ES-I3 (cell line): ENCODE results near the gene NOC2L.
A peak's percentile ranks its signal among the peaks of the same experiment; 100 is the strongest.

ENCODE experiments used
- H3K36me3 ChIP-seq: 2 replicates; pipeline ENCODE4 v1.6.1; 2013; ENCODE audit warnings: mild to moderate bottlenecking, low read length, control low read depth, moderate library complexity; ENCODE audit not compliant: insufficient read depth
- H3K4me1 ChIP-seq: 2 replicates; pipeline ENCODE4 v1.6.1; 2013; ENCODE audit warnings: mild to moderate bottlenecking, control low read depth, low read length; ENCODE audit not compliant: insufficient read depth
- H3K9ac ChIP-seq: 2 replicates; pipeline ENCODE4 v1.6.1; 2013; ENCODE audit warnings: low read depth, mild to moderate bottlenecking, low read length, moderate library complexity
- H3K9me3 ChIP-seq: 2 replicates; pipeline ENCODE4 v1.6.1; 2013; ENCODE audit warnings: mild to moderate bottlenecking, low read length, moderate library complexity; ENCODE audit not compliant: control insufficient read depth, insufficient read depth

The NOC2L gene

GRCh38 chr1:963746-964525, 4.9 kb upstream of the NOC2L start:
- Histone ChIP-seq H3K4me1 (no peaks in the 10 kb centered on the region; the same call in 1 of the 2 replicates), H3K9me3 (no peaks in the 10 kb centered on the region), H3K36me3 (no peaks in the 10 kb centered on the region), H3K9ac (no peak overlapping the region)

GRCh38 chr1:963301-963651, 4.2 kb upstream of the NOC2L start:
- no peak overlapping the region for H3K9ac ChIP-seq
- H3K9me3 ChIP-seq = no peaks in the 10 kb centered on the region
- H3K4me1 ChIP-seq = no peaks in the 10 kb centered on the region; the same call in 1 of the 2 replicates
- no peaks in the 10 kb centered on the region for H3K36me3 ChIP-seq

- no peaks in the 10 kb centered on the region for H3K9me3 ChIP-seq
- no peaks in the 10 kb centered on the region for H3K36me3 ChIP-seq
- H3K4me1 ChIP-seq = no peaks in the 10 kb centered on the region; the same call in 1 of the 2 replicates
- H3K9ac ChIP-seq = no peak overlapping the region
Observed at GRCh38 chr1:962381-963300, 3.6 kb upstream of the NOC2L start.

GRCh38 chr1:961132-961669, 2.1 kb upstream of the NOC2L start:
- Histone ChIP-seq H3K4me1 (no peaks in the 10 kb centered on the region; the same call in 1 of the 2 replicates), H3K36me3 (no peaks in the 10 kb centered on the region; the same call in 1 of the 2 replicates), H3K9me3 (no peaks in the 10 kb centered on the region), H3K9ac (peak overlapping the region; percentile 62; the same call in 1 of the 2 replicates)

GRCh38 chr1:960363-961131, 1.5 kb upstream of the NOC2L start, which contains the start of gene KLHL17:
KLHL17 (plus strand) TSS chr1:960584; CDS start chr1:960694, 110 bp downstream.
- Histone ChIP-seq H3K9ac (peak within 1 kb of the TSS; percentile 62; the same call in 1 of the 2 replicates), H3K4me1 (no peaks in the 10 kb centered on the region), H3K36me3 (peaks cover 2% of the 10 kb centered on the region; the same call in 1 of the 2 replicates), H3K9me3 (no peaks in the 10 kb centered on the region)

- H3K36me3 ChIP-seq = peaks cover 4% of the 10 kb centered on the region; the same call in 1 of the 2 replicates
- no peaks in the 10 kb centered on the region for H3K9me3 ChIP-seq
- no peaks in the 10 kb centered on the region for H3K4me1 ChIP-seq
- peak overlapping the region; percentile 62; the same call in 1 of the 2 replicates for H3K9ac ChIP-seq
Observed at GRCh38 chr1:959731-960362, 791 bp upstream of the NOC2L start.

GRCh38 chr1:956636-957035, 2.4 kb downstream of the NOC2L start:
- H3K36me3 ChIP-seq = peaks cover 9% of the 10 kb centered on the region
- no peak overlapping the region for H3K9ac ChIP-seq
- no peaks in the 10 kb centered on the region for H3K4me1 ChIP-seq
- H3K9me3 ChIP-seq = no peaks in the 10 kb centered on the region

GRCh38 chr1:955474-955873, 3.6 kb downstream of the NOC2L start:
- H3K4me1 ChIP-seq = no peaks in the 10 kb centered on the region
- peaks cover 9% of the 10 kb centered on the region for H3K36me3 ChIP-seq
- no peak overlapping the region for H3K9ac ChIP-seq
- H3K9me3 ChIP-seq = no peaks in the 10 kb centered on the region

- H3K9ac ChIP-seq = no peak overlapping the region
- no peaks in the 10 kb centered on the region for H3K9me3 ChIP-seq
- H3K4me1 ChIP-seq = no peaks in the 10 kb centered on the region
- peaks cover 13% of the 10 kb centered on the region for H3K36me3 ChIP-seq
Observed at GRCh38 chr1:954927-955326, 4.1 kb downstream of the NOC2L start.

- Histone ChIP-seq H3K9ac (no peak overlapping the region), H3K4me1 (no peaks in the 10 kb centered on the region), H3K36me3 (peaks cover 15% of the 10 kb centered on the region), H3K9me3 (no peaks in the 10 kb centered on the region)
Observed at GRCh38 chr1:953524-954320, 5.3 kb downstream of the NOC2L start.

GRCh38 chr1:952603-953002, 6.5 kb downstream of the NOC2L start:
- Histone ChIP-seq H3K9me3 (no peaks in the 10 kb centered on the region), H3K4me1 (no peaks in the 10 kb centered on the region), H3K36me3 (peaks cover 15% of the 10 kb centered on the region), H3K9ac (no peak overlapping the region)

GRCh38 chr1:952201-952600, 6.9 kb downstream of the NOC2L start:
- Histone ChIP-seq H3K9me3 (no peaks in the 10 kb centered on the region), H3K4me1 (no peaks in the 10 kb centered on the region), H3K36me3 (peaks cover 15% of the 10 kb centered on the region), H3K9ac (no peak overlapping the region)

- H3K4me1 ChIP-seq = no peaks in the 10 kb centered on the region
- peaks cover 15% of the 10 kb centered on the region for H3K36me3 ChIP-seq
- H3K9me3 ChIP-seq = no peaks in the 10 kb centered on the region
- no peak overlapping the region for H3K9ac ChIP-seq
Observed at GRCh38 chr1:951364-951763, 7.7 kb downstream of the NOC2L start.
